Activated CD8-positive, alpha-beta memory T cell treated with anti-CD3 and anti-CD28 coated beads for 24 hours (primary cell): Measurements from ENCODE around the gene TBCK.

Source experiments
- DNase-seq: peaks from one replicate; pipeline ENCODE4 v3.0.0-alpha.2; 2020

Gene TBCK

GRCh38 chr4:106320235-106320634 lies 4.2 kb upstream of the TBCK start:
- no peak for DNase-seq

DNA sequence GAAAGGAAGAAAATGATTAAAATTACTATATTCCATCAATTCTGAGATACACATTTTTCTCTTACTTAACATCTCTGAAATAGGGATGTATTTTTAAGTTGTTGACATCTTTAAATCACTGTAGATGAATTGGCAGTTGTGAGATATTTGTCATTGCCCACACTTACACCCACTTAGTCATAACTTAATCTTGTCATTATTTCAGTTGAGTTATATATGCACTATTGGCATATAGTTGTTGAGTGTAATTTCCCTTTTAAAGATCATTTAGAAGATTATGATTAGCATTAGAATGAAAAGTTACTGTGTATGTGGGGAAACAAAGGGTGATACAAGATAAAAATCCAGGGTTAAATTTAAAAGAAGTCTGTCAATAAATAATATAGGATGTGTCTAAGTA lies 2.5 kb upstream of the TBCK start:
- no peak for DNase-seq

DNA sequence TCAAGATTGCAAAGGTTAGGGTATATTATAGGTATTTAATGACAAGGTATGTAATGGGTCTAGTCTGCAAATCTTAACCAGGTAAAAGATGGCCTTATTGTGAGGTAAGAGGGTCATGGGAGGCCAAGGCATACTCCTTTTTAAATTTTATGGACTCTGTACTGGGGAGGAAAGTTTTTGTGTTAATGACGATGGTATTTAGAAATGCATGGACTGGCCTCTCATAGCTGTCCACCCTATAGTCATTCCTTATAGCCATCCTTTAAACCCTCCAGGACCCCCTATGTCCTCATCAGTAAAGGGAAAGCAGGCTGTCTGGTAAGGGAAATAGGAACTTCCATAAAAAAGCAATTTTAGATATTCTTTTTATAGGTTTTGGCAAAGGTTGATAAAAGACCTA lies 1.8 kb upstream of the TBCK start:
- no peak for DNase-seq

GRCh38 chr4:106316773-106317409 lies 882 bp upstream of the TBCK start:
- no peak for DNase-seq

- no peak for DNase-seq
Observed at GRCh38 chr4:106315476-106315967, 487 bp downstream of the TBCK start.

- DNase-seq = no peak
Observed at GRCh38 chr4:106314960-106315359, 1.0 kb downstream of the TBCK start.

DNA sequence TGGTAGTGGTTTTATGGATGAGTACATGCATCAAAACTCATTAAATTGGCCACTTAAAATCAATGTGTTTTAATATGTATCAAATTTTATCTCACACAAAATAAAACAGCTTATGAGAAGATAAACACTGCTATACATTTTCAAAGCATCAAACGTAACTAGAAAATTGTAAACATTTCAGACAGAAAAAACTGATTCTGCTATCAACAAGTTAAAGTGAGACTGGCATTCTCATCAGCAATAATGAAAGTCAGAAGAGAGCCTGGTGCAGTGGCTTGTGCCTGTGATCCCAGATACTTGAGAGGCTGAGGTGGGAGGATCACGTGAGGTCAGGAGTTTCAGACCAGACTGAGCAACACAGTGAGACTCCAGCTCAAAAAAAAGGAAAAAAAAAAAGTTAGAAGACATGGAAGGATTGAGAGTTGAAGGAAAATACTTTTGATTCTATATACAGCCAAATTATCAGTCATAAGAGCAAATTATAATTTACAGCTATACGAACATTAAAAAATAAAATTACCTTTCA lies 2.9 kb downstream of the TBCK start:
- DNase-seq = no peak

- DNase-seq = no peak
Observed at GRCh38 chr4:106312377-106312776, 3.6 kb downstream of the TBCK start.

- no peak for DNase-seq
Observed at GRCh38 chr4:106306561-106306960, 9.4 kb downstream of the TBCK start.

GRCh38 chr4:106305435-106306055 lies 10.5 kb downstream of the TBCK start:
- DNase-seq = no peak

DNA sequence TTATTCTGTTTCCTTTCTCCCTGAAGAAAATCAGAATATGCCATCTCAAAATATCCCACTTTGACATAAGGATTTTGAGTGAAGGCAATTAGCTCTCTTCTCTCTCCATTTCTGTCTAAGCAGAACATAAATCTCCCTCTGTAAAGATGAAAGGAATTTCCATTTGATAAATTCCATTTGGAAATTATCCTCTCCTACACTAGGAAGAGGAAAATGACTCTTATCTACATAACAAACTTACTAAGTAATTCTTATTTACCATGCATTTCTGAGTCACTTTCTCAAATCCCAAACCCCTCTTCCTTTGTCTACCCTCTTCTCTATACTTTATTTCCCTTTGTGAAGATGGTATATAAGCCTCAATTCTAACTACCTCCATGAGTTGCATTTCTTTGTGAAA lies 11.4 kb downstream of the TBCK start:
- no peak for DNase-seq

DNA sequence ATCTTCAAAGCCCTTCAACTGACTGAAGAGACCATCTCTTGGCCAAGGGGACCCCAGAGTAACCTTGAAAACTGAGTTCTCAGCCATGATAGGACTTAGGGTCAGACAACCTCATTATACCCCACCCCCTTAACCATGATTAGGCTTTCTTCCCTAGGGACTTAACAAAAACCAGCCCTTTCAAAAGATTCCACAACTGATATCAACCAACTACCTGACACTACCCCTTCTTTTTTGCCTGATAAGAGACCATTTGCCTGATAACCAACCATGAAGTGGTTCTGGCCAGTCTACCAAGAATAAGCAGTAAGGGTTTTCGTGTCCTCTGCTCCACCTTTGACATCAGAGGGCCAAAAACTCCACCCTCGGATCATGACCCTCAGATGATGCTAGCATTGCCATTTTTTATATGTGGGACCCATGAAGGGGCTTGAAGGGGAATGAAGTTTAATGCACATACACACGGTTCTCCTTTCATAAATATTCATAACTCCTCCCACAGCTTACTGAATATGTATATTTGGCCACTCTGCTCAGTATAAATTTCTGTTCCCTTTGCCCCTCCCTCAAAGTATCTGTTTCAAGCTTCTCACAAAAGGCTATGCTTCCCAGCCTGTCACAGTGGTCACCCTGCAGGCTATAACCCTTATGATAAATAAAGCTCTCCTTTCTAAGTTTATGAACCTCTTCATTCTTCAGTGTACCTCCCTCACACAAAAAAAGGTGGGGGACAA lies 12.3 kb downstream of the TBCK start:
- DNase-seq = no peak

DNA sequence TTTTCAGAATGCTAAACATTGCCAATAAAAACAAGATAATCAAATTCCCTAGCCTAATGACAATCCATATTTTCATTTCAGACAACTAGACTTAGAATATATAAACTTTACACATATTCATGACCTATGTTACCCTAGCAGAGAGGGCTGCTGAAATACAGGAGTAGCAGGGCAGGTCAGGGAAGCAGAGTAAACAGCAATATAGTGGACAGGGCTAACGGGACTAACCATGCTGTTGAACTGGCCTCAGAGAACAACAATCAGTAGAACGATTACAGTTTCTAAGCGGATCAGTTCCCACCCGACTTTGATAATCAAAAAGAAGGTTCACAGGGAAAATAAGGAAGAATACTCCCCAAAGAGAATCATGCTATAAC lies 14.0 kb downstream of the TBCK start:
- no peak for DNase-seq

- no peak for DNase-seq
Observed at GRCh38 chr4:106301393-106302061, 14.5 kb downstream of the TBCK start.

DNA sequence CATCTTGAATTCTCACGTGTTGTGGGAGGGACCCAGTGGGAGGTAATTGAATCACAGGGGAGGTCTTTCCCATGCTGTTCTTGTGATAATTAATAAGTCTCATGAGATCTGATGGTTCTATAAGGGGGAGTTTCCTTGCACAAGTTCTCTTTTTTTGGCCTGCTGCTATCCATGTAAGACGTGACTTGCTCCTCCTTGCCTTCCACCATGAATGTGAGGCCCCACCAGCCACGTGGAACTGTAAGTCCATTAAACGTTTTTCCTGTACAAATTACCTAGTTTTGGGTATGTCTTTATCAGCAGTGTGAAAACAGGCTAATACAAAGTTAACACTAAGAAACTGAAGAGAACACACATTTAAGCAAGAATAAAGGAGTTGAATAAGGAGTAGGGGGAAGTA lies 16.0 kb downstream of the TBCK start:
- no peak for DNase-seq

GRCh38 chr4:106297245-106298035 lies 18.6 kb downstream of the TBCK start:
- DNase-seq = no peak

GRCh38 chr4:106294062-106294461 lies 21.9 kb downstream of the TBCK start:
- no peak for DNase-seq

GRCh38 chr4:106291678-106292077 lies 24.3 kb downstream of the TBCK start:
- no peak for DNase-seq

GRCh38 chr4:106289737-106290136 lies 26.3 kb downstream of the TBCK start:
- DNase-seq = no peak

GRCh38 chr4:106287353-106287969 lies 28.5 kb downstream of the TBCK start:
- no peak for DNase-seq

GRCh38 chr4:106286611-106287010 lies 29.4 kb downstream of the TBCK start:
- no peak for DNase-seq

DNA sequence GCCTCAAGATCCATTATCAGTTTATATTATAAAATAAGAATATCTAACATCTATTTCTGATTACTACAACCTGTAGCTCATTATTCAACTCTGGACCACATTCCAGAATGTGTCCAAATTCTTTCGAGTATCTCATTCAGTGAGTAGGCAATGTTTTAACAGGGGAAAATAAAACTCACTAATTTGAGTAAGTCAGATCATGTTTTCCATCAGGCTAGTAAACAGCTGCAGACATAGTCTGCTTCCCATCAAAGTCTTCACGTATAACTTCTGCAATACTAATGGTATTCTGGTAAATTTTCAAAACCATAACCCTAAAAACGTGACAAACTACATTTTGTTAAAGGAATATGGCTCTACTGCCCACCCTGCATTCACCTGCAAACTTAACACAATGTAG lies 31.8 kb downstream of the TBCK start:
- no peak for DNase-seq
